PFSK-1 (cell line): Measurements from ENCODE around the gene TPSD1.

Experiments used
- POLR2AphosphoS5 ChIP-seq: IDR thresholded peaks from 2 replicates; pipeline ENCODE4 v1.6.1; 2012; ENCODE audit warnings: low read depth, mild to moderate bottlenecking, control low read depth, low read length, moderate library complexity
- REST ChIP-seq, 2 experiments: IDR thresholded peaks; 2 replicates each; pipeline versions ENCODE4 v1.6.1 to v1.8.0; 2011 to 2012; ENCODE audit warnings: low read depth in 2 of 2, low read length in 2 of 2, control low read depth in 1 of 2, inconsistent platforms in 1 of 2, mild to moderate bottlenecking in 1 of 2, moderate library complexity in 1 of 2; ENCODE audit not compliant: insufficient read depth in 1 of 2
- TAF1 ChIP-seq: IDR thresholded peaks from 2 replicates; pipeline ENCODE4 v1.6.1; 2012; ENCODE audit warnings: low read length, control low read depth, borderline replicate concordance; ENCODE audit not compliant: insufficient read depth

- TF ChIP-seq REST (IDR thresholded peaks at IDR 0.05; ENCODE audit: insufficient read depth in 1 of 2, low read depth in 2 of 2, low read length in 2 of 2) (no peak), POLR2AphosphoS5 (no peak), TAF1 (no peak)
These were observed 41.1 kb upstream of the TPSD1 start for GRCh38 chr16:1214719-1215118.
